HepG2 (cell line): Measurements from ENCODE around the gene PLEKHA3. TPM values are rescaled to one million over a fixed set of nuclear protein-coding genes. Genes with fewer than 3 reads are reported as not detected.
A peak's percentile ranks its signal among the peaks of the same experiment; 100 is the strongest.

ENCODE experiments used
- ATAC-seq: fragments of 200-7000 bp; cut with Tn5 transposase; 3 replicates; pipeline ENCODE4 v1.9.1; 2020; ENCODE audit warnings: mild to moderate bottlenecking, moderate library complexity
- BruUV-seq: library from RNA; stranded (reverse); fragments of 400-500 nt; replicated peaks from 2 replicates; lab custom pipeline; 2021; lab: Mats Ljungman, UMichigan
- CTCF ChIA-PET: fragments of 300-600 bp; formaldehyde crosslinking; extraction: SDS; loops from one replicate; lab custom pipeline; 2021; ENCODE audit warnings: low total read pairs, inconsistent platforms, low intra/inter-chr PET ratio; lab: Yijun Ruan, JAX
- POLR2A ChIA-PET: fragments of 350-600 bp; sonication (Branson Sonifier 250); formaldehyde crosslinking; loops from one replicate; lab custom pipeline; 2020; ENCODE audit warnings: antibody characterized with exemption, inconsistent platforms; lab: Yijun Ruan, JAX
- DNase-seq: peaks from one replicate; pipeline ENCODE4 v3.0.0-alpha.2; 2015; ENCODE audit warnings: low spot score
- FAIRE-seq: peaks from 3 replicates; lab custom pipeline; 2011; peaks lifted over from hg19 to GRCh38; lab: Jason Lieb, UNC
- H2AFZ ChIP-seq: one replicate; pipeline ENCODE4 v1.6.1; 2011; ENCODE audit warnings: low read length, inconsistent platforms
- H3K27ac ChIP-seq: fragments of 300-600 bp; 3 replicates; pipeline ENCODE4 v1.8.0; 2011; ENCODE audit warnings: mixed run types, mild to moderate bottlenecking, mixed read lengths, low read length, inconsistent platforms; ENCODE audit not compliant: insufficient read depth; ENCODE audit errors: extremely low read length
- H3K27me3 ChIP-seq, 2 experiments: fragments of 200-600 bp in 1 of 2; 2 replicates in 1 of 2; 3 replicates in 1 of 2; pipeline versions ENCODE4 v1.6.0 to v1.8.0; 2011; ENCODE audit warnings: low read length in 2 of 2, mild to moderate bottlenecking in 2 of 2, moderate library complexity in 2 of 2, inconsistent platforms in 1 of 2; ENCODE audit not compliant: insufficient read depth in 2 of 2, control insufficient read depth in 1 of 2
- H3K36me3 ChIP-seq, 2 experiments: fragments of 200-600 bp in 1 of 2; replicated peaks in 1 of 2; 2 replicates in 1 of 2; 3 replicates in 1 of 2; pipeline versions ENCODE4 v1.5.1 to v1.8.0; 2011; ENCODE audit warnings: low read length in 2 of 2, inconsistent platforms in 1 of 2; ENCODE audit not compliant: insufficient read depth in 2 of 2, control insufficient read depth in 1 of 2
- H3K4me1 ChIP-seq: 2 replicates; pipeline ENCODE4 v1.5.1; 2012; ENCODE audit warnings: low read length, inconsistent platforms; ENCODE audit not compliant: insufficient read depth
- H3K4me2 ChIP-seq: 2 replicates; pipeline ENCODE4 v1.6.0; 2011; ENCODE audit warnings: low read depth, low read length, inconsistent platforms
- H3K4me3 ChIP-seq, 3 experiments: fragments of 200-600 bp in 1 of 3; sonication (generic), shearing (Covaris generic) in 1 of 3; replicated peaks in 1 of 3; 2 replicates each; pipeline ENCODE4 v1.5.1; 2011 to 2016; ENCODE audit warnings: low read length in 3 of 3, inconsistent platforms in 2 of 3, low read depth in 2 of 3, mild to moderate bottlenecking in 2 of 3, control low read depth in 1 of 3, mixed read lengths in 1 of 3; ENCODE audit not compliant: insufficient read depth in 1 of 3
- H3K79me2 ChIP-seq: one replicate; pipeline ENCODE4 v1.6.1; 2011; ENCODE audit warnings: low read length, inconsistent platforms; ENCODE audit not compliant: insufficient read depth
- H3K9ac ChIP-seq: 2 replicates; pipeline ENCODE4 v1.6.0; 2011; ENCODE audit warnings: mild to moderate bottlenecking, low read depth, low read length, inconsistent platforms; ENCODE audit not compliant: insufficient read depth
- H3K9me3 ChIP-seq: 2 replicates; pipeline ENCODE4 v1.5.1; 2012; ENCODE audit warnings: mild to moderate bottlenecking, low read length
- H4K20me1 ChIP-seq: 2 replicates; pipeline ENCODE4 v1.6.0; 2011; ENCODE audit warnings: inconsistent platforms, mild to moderate bottlenecking, low read length, moderate library complexity; ENCODE audit not compliant: insufficient read depth
- CBX5 ChIP-seq: sonication (generic); formaldehyde crosslinking; IDR thresholded peaks from 2 replicates; pipeline ENCODE4 v1.4.0; 2020; ENCODE audit warnings: missing genetic modification reagents, borderline replicate concordance
- ETS1 ChIP-seq: sonication (generic); formaldehyde crosslinking; IDR thresholded peaks from 2 replicates; pipeline ENCODE4 v1.4.0; 2020; ENCODE audit warnings: missing genetic modification reagents
- FOXA1 ChIP-seq, 2 experiments: fragments of 450-650 bp in 1 of 2; sonication (generic) in 1 of 2; formaldehyde crosslinking in 1 of 2; IDR thresholded peaks; 2 replicates each; pipeline versions ENCODE4 v1.4.0 to v1.6.1; 2016 to 2020; ENCODE audit warnings: missing genetic modification reagents in 1 of 2
- GABPA ChIP-seq, 2 experiments: IDR thresholded peaks; 2 replicates each; pipeline ENCODE4 v1.6.1; 2011 to 2016; ENCODE audit warnings: low read depth in 2 of 2, low read length in 1 of 2, missing biosample characterization in 1 of 2, missing genetic modification characterization in 1 of 2
- GMEB1 ChIP-seq: sonication (generic); formaldehyde crosslinking; IDR thresholded peaks from 2 replicates; pipeline ENCODE4 v1.5.1; 2020; ENCODE audit warnings: missing genetic modification reagents, mild to moderate bottlenecking, borderline replicate concordance
- KMT2A ChIP-seq: sonication (generic); formaldehyde crosslinking; IDR thresholded peaks from 2 replicates; pipeline ENCODE4 v1.4.0; 2020; ENCODE audit warnings: missing genetic modification reagents
- NFKBIZ ChIP-seq: IDR thresholded peaks from 2 replicates; pipeline ENCODE4 v1.6.1; 2018; ENCODE audit warnings: missing genetic modification reagents, missing compliant biosample characterization
- SATB2 ChIP-seq: sonication (generic); formaldehyde crosslinking; IDR thresholded peaks from 2 replicates; pipeline ENCODE4 v1.5.0; 2020; ENCODE audit warnings: missing genetic modification reagents
- TMF1 ChIP-seq: sonication (generic); formaldehyde crosslinking; IDR thresholded peaks from 2 replicates; pipeline ENCODE4 v1.8.1; 2022; ENCODE audit warnings: low read depth, missing genetic modification reagents
- ZMYM2 ChIP-seq: sonication (generic); formaldehyde crosslinking; IDR thresholded peaks from 2 replicates; pipeline ENCODE4 v1.8.0; 2022; ENCODE audit warnings: mild to moderate bottlenecking, missing genetic modification reagents
- ZNF317 ChIP-seq: sonication (generic); formaldehyde crosslinking; IDR thresholded peaks from 2 replicates; pipeline ENCODE4 v1.5.0; 2020; ENCODE audit warnings: mild to moderate bottlenecking, missing genetic modification reagents
- ZNF354B ChIP-seq: sonication (generic); formaldehyde crosslinking; IDR thresholded peaks from 2 replicates; pipeline ENCODE4 v1.8.0; 2022; ENCODE audit warnings: mild to moderate bottlenecking, missing genetic modification reagents
- ZNF605 ChIP-seq: sonication (generic); formaldehyde crosslinking; IDR thresholded peaks from 2 replicates; pipeline ENCODE4 v1.8.0; 2022; ENCODE audit warnings: mild to moderate bottlenecking, missing genetic modification reagents
- ZNF770 ChIP-seq: sonication (generic); formaldehyde crosslinking; IDR thresholded peaks from 2 replicates; pipeline ENCODE4 v1.5.0; 2020; ENCODE audit warnings: mild to moderate bottlenecking, missing genetic modification reagents
- ZSCAN12 ChIP-seq: sonication (generic); formaldehyde crosslinking; IDR thresholded peaks from 2 replicates; pipeline ENCODE4 v1.9.0; 2021; ENCODE audit warnings: mild to moderate bottlenecking, missing genetic modification reagents
- WGBS: methylation state at CpG from one replicate; pipeline ENCODE4 v1.1.6; 2017; ENCODE audit warnings: low lambda C conversion rate; 5-methylcytosine and 5-hydroxymethylcytosine counted together
- in situ Hi-C: cut with HindIII; loops from 2 replicates; pipeline ENCODE4 v1.10.0; 2017; ENCODE audit warnings: low pct_unique_long_range_greater_than_20kb; ENCODE audit not compliant: extremely low pct_ligation_motif_present
- intact Hi-C: fragments of 100-400 bp; cut with micrococcal nuclease; formaldehyde crosslinking; loops from one replicate; pipeline ENCODE4 v1.10.0; 2022; ENCODE audit not compliant: unreplicated experiment
- polyA plus RNA-seq, 8 experiments: library from polyadenylated mRNA; depleted of rRNA in 3 of 8; stranded (reverse) in 7 of 8; unstranded in 1 of 8; fragments of >200 nt; fragmentation: Illumina TruSeq in 4 of 8; extraction: Trizol in 4 of 8; gene quantifications; 2 replicates each; pipeline versions ENCODE4 v1.2.1 to v1.2.3, GENCODE V29; 2011 to 2016; ENCODE audit warnings: low read depth in 4 of 8, missing spikeins in 1 of 8, mixed read lengths in 1 of 8; ENCODE audit not compliant: insufficient read depth in 1 of 8
- total RNA-seq, 5 experiments: library from RNA; depleted of rRNA; stranded (reverse); fragments of >200 nt; fragmentation: Illumina TruSeq; extraction: Trizol; gene quantifications; 2 replicates each; pipeline ENCODE4 v1.2.3, GENCODE V29; 2016; ENCODE audit warnings: low read depth in 1 of 5

PLEKHA3 gene
- total and polyA plus RNA-seq, 2 of the 13 experiments (the other 11 are each of a cell fraction or from before 2014, with no cell fraction given), result 11.7 to 23.1 TPM

GRCh38 chr2:178449700-178450523 lies 30.3 kb upstream of the PLEKHA3 start (continued):
- 0 out of 2 replicates have a peak, but pooled peaks have one; percentile 54 for TF ChIP-seq NFKBIZ (CRISPR knock-in tag)
- no peak for TF ChIP-seq FOXA1 (IDR thresholded peaks at IDR 0.05)
- TF ChIP-seq FOXA1 (CRISPR knock-in tag; IDR thresholded peaks at IDR 0.05), result 0 out of 2 replicates have a peak, but pooled peaks have one; percentile 10
- peak; percentile 23; the same call in 1 of the 2 replicates for TF ChIP-seq TMF1 (CRISPR knock-in tag)
- TF ChIP-seq ZNF605, result 0 out of 2 replicates have a peak, but pooled peaks have one; percentile 30
- peak; percentile 49; the same call in 1 of the 2 replicates for TF ChIP-seq ZNF354B (CRISPR knock-in tag)
- TF ChIP-seq, all 625 proteins: peak for 42

- H4K20me1 ChIP-seq, result peaks cover 14% of the 10 kb centered on the region; the same call in 1 of the 2 replicates
- H3K27ac ChIP-seq, result peak overlapping the region; percentile 96
- H3K4me3 ChIP-seq, result peak overlapping the region; percentile 75 to 88 (median 82)
- peak overlapping the region; percentile 85 for H3K4me2 ChIP-seq
- H3K36me3 ChIP-seq, result peaks cover 6 to 29% of the 10 kb centered on the region in 2 experiments
- peaks cover 33% of the 10 kb centered on the region for H3K4me1 ChIP-seq
- intact Hi-C loops (loop anchor here (1.0 to 10.0 kb wide), 4 partner anchors 36 to 1053 kb away; no protein-coding TSS in a partner anchor), in situ Hi-C loops (no loop called here)
- no peaks in the 10 kb centered on the region for H3K9me3 ChIP-seq
- CTCF ChIA-PET, result no interaction called here
- WGBS, result no CpG with 5 or more reads among the region's 25 CpGs
- no peak for FAIRE-seq
- ATAC-seq, result no peak
- DNase-seq, result no peak
- no peak overlapping the region for H2AFZ ChIP-seq
- no TSS peak for BruUV-seq
- POLR2A ChIA-PET, result interaction anchor here (0.9 to 3.9 kb wide), 29 partner anchors 8 to 1186 kb away, joined by 3 to 97 read pairs (median 5); partner anchors contain the start of genes FKBP7, NFE2L2, PLEKHA3 and RBM45
- no peaks in the 10 kb centered on the region; a peak in 1 of 5 replicates for H3K27me3 ChIP-seq
- peak overlapping the region; percentile 98 for H3K9ac ChIP-seq
- peaks cover 26% of the 10 kb centered on the region for H3K79me2 ChIP-seq
- TF ChIP-seq ZSCAN12 (CRISPR knock-in tag), result peak; percentile 61; the same call in 1 of the 2 replicates
- TF ChIP-seq ZNF317 (CRISPR knock-in tag), result 0 out of 2 replicates have a peak, but pooled peaks have one; percentile 10
- TF ChIP-seq CBX5 (CRISPR knock-in tag), result no peak
- TF ChIP-seq ETS1, result no peak
- TF ChIP-seq GABPA (IDR thresholded peaks at IDR 0.05; ENCODE audit: low read depth, low read length), result peak; percentile 27; the same call in 1 of the 2 replicates
- 0 out of 2 replicates have a peak, but pooled peaks have one; percentile 35 for TF ChIP-seq GABPA (CRISPR knock-in tag; IDR thresholded peaks at IDR 0.05; ENCODE audit: low read depth)
- TF ChIP-seq KMT2A (CRISPR knock-in tag), result 0 out of 2 replicates have a peak, but pooled peaks have one; percentile 15
- TF ChIP-seq GMEB1, result no peak
- TF ChIP-seq SATB2 (CRISPR knock-in tag), result 0 out of 2 replicates have a peak, but pooled peaks have one; percentile 6
- no peak for TF ChIP-seq ZMYM2 (CRISPR knock-in tag)
- TF ChIP-seq ZNF770 (CRISPR knock-in tag), result peak; percentile 73; the same call in 1 of the 2 replicates
Observed at GRCh38 chr2:178450524-178450773, 29.8 kb upstream of the PLEKHA3 start.
